GM18508 (cell line): ENCODE results near the gene MAPKBP1.

ENCODE experiments used
- ATAC-seq: cut with Tn5 transposase; IDR thresholded peaks from one replicate; pipeline ENCODE4 v1.9.1; 2021; ENCODE audit warnings: moderate number of reproducible peaks; ENCODE audit not compliant: insufficient read depth, unreplicated experiment

The MAPKBP1 gene

GRCh38 chr15:41861736-41862356 lies 87.6 kb downstream of the MAPKBP1 start:
- ATAC-seq: no peak

DNA sequence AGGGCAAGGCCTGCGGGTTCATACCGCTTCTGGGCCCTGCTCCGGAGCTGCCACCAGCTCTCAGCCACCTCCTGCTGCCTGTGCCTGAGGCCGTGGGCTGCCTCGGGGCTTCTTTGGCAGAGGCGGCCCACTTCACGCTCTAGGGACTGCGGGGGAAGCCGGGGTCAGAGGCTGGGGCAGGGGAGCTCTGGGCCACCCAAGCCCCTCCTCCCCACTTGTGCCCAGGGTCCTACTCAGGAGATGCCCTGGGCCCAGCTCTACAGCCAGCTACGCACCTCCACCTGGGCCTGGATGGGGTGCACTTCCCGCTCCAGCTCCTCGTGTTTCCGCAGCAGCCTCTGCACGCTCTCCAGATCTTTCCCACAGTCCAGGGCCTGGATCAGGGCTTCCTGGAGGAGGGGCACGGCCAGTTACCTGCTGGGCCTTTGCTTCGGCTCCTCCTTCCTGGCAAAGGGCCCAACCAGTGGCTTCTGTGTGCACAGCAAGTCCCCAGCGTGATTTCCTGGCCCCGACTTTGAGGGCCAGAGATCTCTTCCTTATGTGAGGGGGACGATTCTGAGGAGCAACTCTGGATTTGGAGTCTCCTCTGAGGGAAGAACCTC lies 88.3 kb downstream of the MAPKBP1 start:
- ATAC-seq: no peak

DNA sequence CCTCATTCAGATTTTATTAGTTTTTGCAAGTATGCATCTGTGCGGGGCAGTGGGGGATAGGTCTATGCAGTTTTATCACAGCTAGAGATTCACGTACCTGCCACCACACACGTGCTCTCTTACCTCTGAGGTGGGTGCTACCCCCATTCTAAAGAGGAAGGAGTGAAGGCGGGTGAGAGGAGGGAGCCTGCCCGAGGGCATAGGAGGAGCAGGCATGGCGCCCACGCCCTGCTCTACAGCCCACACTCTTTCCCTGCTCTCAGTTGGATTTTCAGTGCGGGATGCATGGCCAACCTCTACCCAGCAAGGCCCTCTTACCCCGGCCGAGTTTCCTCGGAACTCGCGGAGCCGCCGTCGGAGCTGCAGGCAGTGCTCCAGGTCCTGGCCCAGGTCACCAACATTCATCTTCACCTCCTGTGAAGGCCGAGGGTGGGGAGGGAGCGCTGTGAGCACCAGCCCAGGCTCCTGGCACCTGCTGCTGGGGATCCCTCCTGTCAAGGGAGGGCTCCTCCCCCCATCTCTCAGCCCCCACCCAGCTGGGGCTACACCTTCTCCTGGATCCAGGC lies 91.3 kb downstream of the MAPKBP1 start:
- ATAC-seq: no peak

DNA sequence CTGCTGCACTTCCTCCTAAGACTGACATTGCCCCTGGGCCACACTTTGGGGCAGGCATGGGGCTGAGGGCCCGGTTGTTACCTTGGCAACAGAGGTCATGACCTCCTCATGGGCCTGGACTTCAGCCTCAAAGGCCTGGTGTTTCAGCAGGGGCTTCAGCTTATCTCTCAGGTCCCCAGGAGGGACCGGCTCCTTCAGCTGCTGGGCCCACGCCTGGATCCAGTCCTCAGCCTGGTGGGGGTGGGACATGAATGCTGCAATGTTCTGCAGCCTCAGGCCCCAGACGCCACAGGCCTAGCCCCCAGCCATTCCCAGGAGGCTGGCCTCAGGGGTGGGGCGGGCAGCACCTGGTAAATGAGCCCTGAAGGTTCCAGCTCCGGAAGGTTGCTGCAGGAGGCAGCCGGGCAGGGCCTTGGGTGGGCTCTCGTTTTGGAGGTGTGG lies 92.0 kb downstream of the MAPKBP1 start:
- no peak for ATAC-seq

GRCh38 chr15:41866872-41867579 lies 92.7 kb downstream of the MAPKBP1 start:
- ATAC-seq: no peak

DNA sequence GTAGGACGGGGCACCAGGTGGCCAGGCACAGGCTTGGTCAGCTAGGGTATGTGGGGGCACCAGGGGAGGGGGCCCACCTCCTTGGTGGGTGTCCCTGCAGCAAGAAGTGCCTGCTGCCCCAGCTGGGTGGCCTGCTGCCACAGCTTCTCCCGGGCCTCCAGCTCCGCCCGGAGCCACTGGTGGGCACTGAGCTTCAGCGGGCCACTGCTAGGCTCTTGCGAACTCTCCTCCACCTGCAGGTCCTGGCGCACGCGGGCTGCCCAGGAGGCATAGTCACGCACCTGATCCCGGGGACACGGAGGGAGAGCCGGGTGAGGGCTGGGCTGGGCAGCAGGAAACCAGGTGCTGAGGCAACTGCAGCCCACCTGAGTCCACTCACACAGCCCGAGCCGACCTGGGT lies 94.0 kb downstream of the MAPKBP1 start:
- ATAC-seq: no peak

DNA sequence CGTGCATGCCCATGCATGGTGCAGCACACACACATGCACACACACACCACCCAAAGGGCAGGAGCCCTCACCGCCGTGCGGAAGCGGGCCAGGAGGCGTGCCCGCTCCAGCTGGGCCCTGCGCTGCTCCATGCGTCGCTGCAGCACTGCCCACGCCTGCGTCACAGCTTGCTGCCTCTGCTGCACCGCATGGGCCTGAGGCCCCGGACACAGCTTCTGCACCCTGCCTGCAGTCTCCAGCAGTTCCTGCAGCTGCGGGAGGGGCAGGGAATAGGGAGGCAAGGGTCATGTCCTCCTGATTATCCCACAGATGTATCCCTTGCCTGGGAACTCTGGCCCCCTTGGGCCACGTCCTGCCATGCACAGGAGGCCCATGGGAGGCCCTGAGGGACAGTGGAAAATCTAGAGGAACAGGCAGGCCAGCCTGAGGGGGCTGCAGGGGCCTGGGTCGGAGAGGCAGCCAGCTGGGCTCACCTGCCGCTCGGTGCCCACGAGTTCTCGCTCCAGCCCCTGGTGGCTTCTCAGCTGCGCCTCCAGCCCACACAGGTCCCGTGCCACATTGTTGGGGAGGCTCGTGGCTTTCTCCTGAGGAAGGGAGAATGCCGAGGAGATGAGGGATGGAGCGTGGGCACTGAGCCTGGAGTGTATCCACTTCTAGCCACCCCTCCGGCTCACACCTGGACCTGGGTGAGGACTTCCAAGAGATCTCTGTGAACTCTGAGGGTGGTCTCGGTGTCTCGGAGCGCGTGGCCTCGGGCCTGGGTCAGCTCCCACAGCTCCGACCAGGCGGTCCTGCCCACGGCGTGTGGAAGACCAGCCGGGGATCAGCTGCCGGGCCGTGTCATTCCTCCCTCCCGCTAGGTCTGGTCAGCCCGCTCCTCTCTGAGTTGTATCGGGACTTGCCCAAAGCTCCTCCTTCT lies 95.7 kb downstream of the MAPKBP1 start:
- no peak for ATAC-seq

DNA sequence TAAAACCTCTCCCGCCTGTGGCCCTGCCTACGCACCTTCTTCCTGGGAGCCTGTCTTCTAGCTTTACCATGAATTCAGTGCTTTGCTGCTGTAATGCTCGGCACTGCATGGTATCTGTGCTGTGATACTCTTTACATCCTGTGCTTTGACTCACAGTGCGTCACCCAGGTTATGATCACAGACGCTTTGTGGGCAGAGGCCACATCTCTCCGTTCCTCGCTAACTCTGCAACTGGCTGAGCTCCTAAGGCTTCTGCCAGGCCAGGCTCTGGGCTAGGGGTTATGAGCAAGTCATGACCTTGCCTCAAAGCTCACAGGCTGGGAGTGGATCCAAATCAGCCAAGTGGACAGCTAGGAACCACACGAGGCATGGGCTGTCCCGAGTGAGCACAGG lies 96.4 kb downstream of the MAPKBP1 start:
- ATAC-seq: no peak

DNA sequence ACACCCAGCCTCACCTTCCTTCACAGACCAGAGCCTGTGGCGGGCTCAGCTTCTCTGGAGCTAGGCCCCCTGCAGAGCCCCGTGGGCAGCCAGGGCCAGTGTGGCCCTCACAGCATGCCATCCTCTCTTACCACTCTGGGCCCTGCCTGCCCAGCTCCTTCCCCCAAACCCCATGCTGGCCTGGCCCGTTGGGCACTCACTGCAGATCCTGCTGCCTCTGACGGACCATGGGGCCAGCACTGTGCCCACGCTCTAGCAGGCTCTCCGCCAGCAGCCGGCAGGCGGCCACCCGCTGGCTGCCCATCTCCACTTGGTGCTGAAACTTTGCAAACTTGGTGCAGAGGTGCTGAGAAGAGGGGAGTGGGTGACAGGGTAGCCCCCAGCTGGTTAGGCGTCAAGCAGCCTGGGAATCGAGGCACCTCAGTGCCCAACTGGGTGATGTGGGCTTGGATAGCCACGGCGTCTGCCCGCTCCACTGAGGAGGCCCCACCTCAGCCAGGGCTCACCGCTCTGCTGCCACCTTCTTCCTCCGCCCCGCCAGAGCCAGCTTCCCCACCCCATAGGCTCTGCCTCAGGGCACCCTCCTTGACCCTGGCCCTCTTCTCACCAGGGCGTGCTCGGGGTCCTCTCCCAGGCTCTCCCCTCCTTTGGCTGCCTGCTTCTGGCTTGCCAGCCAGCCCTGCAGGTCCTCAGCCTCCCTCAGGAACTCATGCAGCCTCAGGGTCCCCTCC lies 97.1 kb downstream of the MAPKBP1 start:
- no peak for ATAC-seq

GRCh38 chr15:41872166-41872747 lies 98.0 kb downstream of the MAPKBP1 start:
- no peak for ATAC-seq

- no peak for ATAC-seq
Measured at GRCh38 chr15:41873711-41874110, 99.4 kb downstream of the MAPKBP1 start.

- no peak for ATAC-seq
Measured at GRCh38 chr15:41874736-41875135, 100.5 kb downstream of the MAPKBP1 start.

- ATAC-seq: no peak
Measured at GRCh38 chr15:41876007-41876406, 101.7 kb downstream of the MAPKBP1 start.

DNA sequence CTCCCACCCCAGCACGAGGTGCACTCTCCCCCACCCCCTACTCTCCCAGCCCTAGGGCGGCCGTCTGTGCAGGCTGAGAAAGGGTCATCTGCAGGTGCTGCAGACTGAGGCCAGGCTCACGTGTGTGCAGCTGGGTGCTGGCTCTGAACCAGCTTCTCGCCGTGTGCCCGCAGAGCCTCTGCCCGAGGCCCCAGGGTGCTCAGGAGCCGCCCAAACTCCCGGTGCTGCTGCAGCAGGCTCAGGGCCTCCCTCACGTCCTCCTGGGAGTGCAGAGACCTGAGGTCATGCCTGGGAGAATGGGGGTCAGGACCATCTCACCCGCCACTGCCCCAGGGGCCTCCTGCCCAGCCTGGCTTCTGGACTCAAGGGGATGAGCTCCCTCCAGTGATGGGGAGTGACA lies 102.4 kb downstream of the MAPKBP1 start:
- no peak for ATAC-seq
